Smooth muscle cell (in vitro differentiated cells): ENCODE data around the gene PDE11A. TPM values are rescaled to one million over a fixed set of nuclear protein-coding genes. Genes with fewer than 3 reads are reported as not detected.

Experiments
- DNase-seq: peaks from one replicate; lab custom pipeline; 2025; ENCODE audit not compliant: unreplicated experiment; lab: John Stamatoyannopoulos, UW
- H2AFZ ChIP-seq: fragments of 200-600 bp; sonication (generic); 2 replicates; pipeline ENCODE4 v1.6.0; 2016; ENCODE audit warnings: antibody characterized with exemption, low read depth, mild to moderate bottlenecking
- H3F3A ChIP-seq: fragments of 200-600 bp; sonication (generic); 2 replicates; pipeline ENCODE4 v1.6.0; 2017; ENCODE audit warnings: antibody characterized with exemption, low read depth
- H3K27ac ChIP-seq: fragments of 200-600 bp; sonication (generic); 2 replicates; pipeline ENCODE4 v1.5.1; 2016; ENCODE audit warnings: low read depth, mild to moderate bottlenecking
- H3K27me3 ChIP-seq: fragments of 200-600 bp; sonication (generic); 2 replicates; pipeline ENCODE4 v1.6.1; 2016; ENCODE audit warnings: low read depth, mild to moderate bottlenecking
- H3K36me3 ChIP-seq: fragments of 200-600 bp; sonication (generic); 2 replicates; pipeline ENCODE4 v1.5.1; 2016; ENCODE audit warnings: low read depth
- H3K4me1 ChIP-seq: fragments of 200-600 bp; sonication (generic); 2 replicates; pipeline ENCODE4 v1.5.1; 2016; ENCODE audit warnings: low read depth
- H3K4me2 ChIP-seq: fragments of 200-600 bp; sonication (generic); 2 replicates; pipeline ENCODE4 v1.6.0; 2016; ENCODE audit warnings: mild to moderate bottlenecking
- H3K4me3 ChIP-seq: fragments of 200-600 bp; sonication (generic); 2 replicates; pipeline ENCODE4 v1.5.1; 2016; ENCODE audit warnings: mild to moderate bottlenecking
- H3K79me2 ChIP-seq: fragments of 200-600 bp; sonication (generic); 2 replicates; pipeline ENCODE4 v1.6.0; 2016; ENCODE audit warnings: low read depth, mild to moderate bottlenecking
- H3K9ac ChIP-seq: fragments of 200-600 bp; sonication (generic); 2 replicates; pipeline ENCODE4 v1.6.0; 2016; ENCODE audit warnings: low read depth
- H3K9me3 ChIP-seq: fragments of 200-600 bp; sonication (generic); replicated peaks from 2 replicates; pipeline ENCODE4 v1.5.1; 2016; ENCODE audit warnings: low read depth
- H4K20me1 ChIP-seq: fragments of 200-600 bp; sonication (generic); 2 replicates; pipeline ENCODE4 v1.6.0; 2016; ENCODE audit warnings: low read depth
- CTCF ChIP-seq: fragments of 200-600 bp; sonication (generic); IDR thresholded peaks from 2 replicates; pipeline ENCODE4 v1.5.1; 2017; ENCODE audit warnings: borderline replicate concordance, mild to moderate bottlenecking, antibody characterized with exemption; ENCODE audit not compliant: insufficient read depth, poor library complexity, severe bottlenecking
- WGBS: methylation state at CpG from one replicate; pipeline ENCODE4 v1.1.7; 2016; ENCODE audit warnings: low lambda C conversion rate; 5-methylcytosine and 5-hydroxymethylcytosine counted together
- polyA plus RNA-seq: library from polyadenylated mRNA; unstranded; fragments of >200 nt; fragmentation: Nextera tagmentation; extraction: Ambion mirVana; gene quantifications from 2 replicates; pipeline ENCODE4 v1.2.1, GENCODE V29; 2016
- total RNA-seq: library from RNA; depleted of rRNA; stranded (reverse); fragments of >200 nt; gene quantifications from 2 replicates; pipeline ENCODE4 v1.2.3, GENCODE V29; 2014

Gene PDE11A
- total and polyA plus RNA-seq, 2 experiments from 2014 or later: under 0.01 TPM; not detected in 1

GRCh38 chr2:178111743-178112142 lies 39.2 kb upstream of the PDE11A start:
- 91% methylated on average over 1 of the region's 1 CpG for WGBS
- Histone ChIP-seq H3K4me1 (peaks cover 7% of the 10 kb centered on the region), H3K36me3 (no peaks in the 10 kb centered on the region), H3K9me3 (no peaks in the 10 kb centered on the region), H3F3A (no peaks in the 10 kb centered on the region), H3K27ac (no peak overlapping the region), H3K79me2 (peaks cover 8% of the 10 kb centered on the region), H4K20me1 (no peaks in the 10 kb centered on the region), H3K4me2 (peak overlapping the region; percentile 89), H3K9ac (no peak overlapping the region), H2AFZ (peak overlapping the region; percentile 98), H3K27me3 (no peaks in the 10 kb centered on the region), H3K4me3 (peak overlapping the region; percentile 84)
- no peak for DNase-seq
- TF ChIP-seq CTCF: no peak

GRCh38 chr2:178110681-178111080 lies 38.1 kb upstream of the PDE11A start:
- Histone ChIP-seq H3K9me3 (no peaks in the 10 kb centered on the region), H4K20me1 (no peaks in the 10 kb centered on the region), H3K27ac (no peak overlapping the region), H3K4me3 (no peak overlapping the region), H3K27me3 (no peaks in the 10 kb centered on the region), H3K36me3 (no peaks in the 10 kb centered on the region), H2AFZ (peak overlapping the region; percentile 41), H3K4me2 (no peak overlapping the region), H3K4me1 (peaks cover 7% of the 10 kb centered on the region), H3K79me2 (peaks cover 8% of the 10 kb centered on the region), H3K9ac (no peak overlapping the region), H3F3A (no peaks in the 10 kb centered on the region)
- WGBS: 90% methylated on average over 4 of the region's 4 CpGs
- no peak for DNase-seq
- TF ChIP-seq CTCF: no peak

- H2AFZ ChIP-seq: no peak overlapping the region
- 0% methylated on average over 1 of the region's 1 CpG for whole genome bisulfite sequencing
- peaks cover 8% of the 10 kb centered on the region for H3K79me2 ChIP-seq
- H4K20me1 ChIP-seq: no peaks in the 10 kb centered on the region
- no peaks in the 10 kb centered on the region for H3K9me3 ChIP-seq
- no peak overlapping the region for H3K9ac ChIP-seq
- peak; percentile 53 for TF ChIP-seq CTCF
- no peaks in the 10 kb centered on the region for H3F3A ChIP-seq
- no peak overlapping the region for H3K4me2 ChIP-seq
- H3K27me3 ChIP-seq: no peaks in the 10 kb centered on the region
- DNase-seq: no peak
- H3K4me3 ChIP-seq: no peak overlapping the region
- H3K4me1 ChIP-seq: peaks cover 7% of the 10 kb centered on the region
- H3K27ac ChIP-seq: no peak overlapping the region
- H3K36me3 ChIP-seq: no peaks in the 10 kb centered on the region
These were observed 37.2 kb upstream of the PDE11A start for GRCh38 chr2:178109813-178110212.

GRCh38 chr2:178108176-178108575 lies 35.6 kb upstream of the PDE11A start:
- Histone ChIP-seq H3K4me2 (no peak overlapping the region), H2AFZ (no peak overlapping the region), H4K20me1 (no peaks in the 10 kb centered on the region), H3K4me3 (no peak overlapping the region), H3K27ac (no peak overlapping the region), H3F3A (no peaks in the 10 kb centered on the region), H3K79me2 (peaks cover under 1% of the 10 kb centered on the region), H3K4me1 (peaks cover 2% of the 10 kb centered on the region), H3K36me3 (no peaks in the 10 kb centered on the region), H3K9ac (no peak overlapping the region), H3K9me3 (no peaks in the 10 kb centered on the region), H3K27me3 (no peaks in the 10 kb centered on the region)
- no peak for TF ChIP-seq CTCF
- no peak for DNase-seq
- 92% methylated on average over 21 of the region's 21 CpGs for WGBS
